HG03469 (cell line): ENCODE data around the gene RAPH1.

Source experiments
- ATAC-seq: cut with Tn5 transposase; IDR thresholded peaks from one replicate; pipeline ENCODE4 v1.9.1; 2021; ENCODE audit warnings: mild to moderate bottlenecking, moderate library complexity, moderate number of reproducible peaks; ENCODE audit not compliant: unreplicated experiment

The RAPH1 gene

GRCh38 chr2:203492965-203493364, 42.1 kb downstream of the RAPH1 start:
- ATAC-seq = no peak

GRCh38 chr2:203490391-203490790, 44.7 kb downstream of the RAPH1 start:
- ATAC-seq = no peak

GRCh38 chr2:203489531-203489930, 45.6 kb downstream of the RAPH1 start:
- ATAC-seq = no peak

- ATAC-seq = no peak
Observed at GRCh38 chr2:203484266-203485112, 50.6 kb downstream of the RAPH1 start.

- ATAC-seq = no peak
Observed at GRCh38 chr2:203480623-203481022, 54.5 kb downstream of the RAPH1 start.

GRCh38 chr2:203476881-203477280, 58.2 kb downstream of the RAPH1 start:
- no peak for ATAC-seq

GRCh38 chr2:203471323-203471722, 63.8 kb downstream of the RAPH1 start:
- no peak for ATAC-seq

GRCh38 chr2:203470371-203470770, 64.7 kb downstream of the RAPH1 start:
- ATAC-seq = no peak

GRCh38 chr2:203469546-203469945, 65.6 kb downstream of the RAPH1 start:
- no peak for ATAC-seq

- no peak for ATAC-seq
Observed at GRCh38 chr2:203463266-203463678, 71.8 kb downstream of the RAPH1 start.

GRCh38 chr2:203462308-203462707, 72.8 kb downstream of the RAPH1 start:
- ATAC-seq = no peak

GRCh38 chr2:203461746-203462145, 73.4 kb downstream of the RAPH1 start:
- ATAC-seq = no peak

GRCh38 chr2:203455209-203455608, 79.9 kb downstream of the RAPH1 start:
- no peak for ATAC-seq

GRCh38 chr2:203453858-203454451, 81.1 kb downstream of the RAPH1 start:
- ATAC-seq = no peak

- no peak for ATAC-seq
Observed at GRCh38 chr2:203451689-203452088, 83.4 kb downstream of the RAPH1 start.

GRCh38 chr2:203451011-203451410, 84.1 kb downstream of the RAPH1 start:
- no peak for ATAC-seq

GRCh38 chr2:203450561-203450960, 84.5 kb downstream of the RAPH1 start:
- no peak for ATAC-seq

GRCh38 chr2:203446780-203447179, 88.3 kb downstream of the RAPH1 start:
- no peak for ATAC-seq

GRCh38 chr2:203446071-203446481, 89.0 kb downstream of the RAPH1 start:
- no peak for ATAC-seq

- ATAC-seq = no peak
Observed at GRCh38 chr2:203444738-203445137, 90.4 kb downstream of the RAPH1 start.

GRCh38 chr2:203442463-203442862, 92.6 kb downstream of the RAPH1 start:
- no peak for ATAC-seq

GRCh38 chr2:203441463-203441862, 93.6 kb downstream of the RAPH1 start:
- ATAC-seq = no peak
